WERI-Rb-1 (cell line): Measurements from ENCODE around the gene TSPAN13.

Experiments used
- DNase-seq: peaks from one replicate; pipeline ENCODE4 v3.0.0-alpha.2; 2020
- H3K27ac ChIP-seq: fragments of 250-450 bp; sonication (Bioruptor Pico); 2 replicates; pipeline ENCODE4 v1.5.1; 2020; ENCODE audit warnings: mild to moderate bottlenecking, moderate library complexity
- H3K27me3 ChIP-seq: fragments of 250-450 bp; sonication (Bioruptor Pico); 2 replicates; pipeline ENCODE4 v1.5.1; 2021; ENCODE audit warnings: mild to moderate bottlenecking, low read depth, moderate library complexity; ENCODE audit not compliant: insufficient read depth, severe bottlenecking
- H3K36me3 ChIP-seq: fragments of 250-450 bp; sonication (Bioruptor Pico); 2 replicates; pipeline ENCODE4 v1.5.1; 2020; ENCODE audit warnings: mild to moderate bottlenecking, moderate library complexity
- H3K4me3 ChIP-seq: 2 replicates; pipeline ENCODE4 v1.5.1; 2011; ENCODE audit warnings: low read depth, mild to moderate bottlenecking, control low read depth, low read length
- H3K9me3 ChIP-seq: fragments of 250-450 bp; sonication (Bioruptor Pico); 2 replicates; pipeline ENCODE4 v1.5.1; 2021; ENCODE audit warnings: mild to moderate bottlenecking, moderate library complexity; ENCODE audit not compliant: severe bottlenecking
- CTCF ChIP-seq: IDR thresholded peaks from 2 replicates; pipeline ENCODE4 v1.5.1; 2011; ENCODE audit warnings: low read depth, mild to moderate bottlenecking, control low read depth, inconsistent platforms, low read length

TSPAN13 gene

GRCh38 chr7:16726189-16726588 is 27.4 kb upstream of the TSPAN13 start:
- no peaks in the 10 kb centered on the region for H3K9me3 ChIP-seq
- H3K4me3 ChIP-seq: no peak overlapping the region
- no peaks in the 10 kb centered on the region for H3K36me3 ChIP-seq
- H3K27me3 ChIP-seq: no peaks in the 10 kb centered on the region
- TF ChIP-seq CTCF: no peak
- no peak overlapping the region for H3K27ac ChIP-seq
- no peak for DNase-seq

- TF ChIP-seq CTCF: no peak
- Histone ChIP-seq H3K9me3 (no peaks in the 10 kb centered on the region), H3K36me3 (no peaks in the 10 kb centered on the region), H3K4me3 (no peak overlapping the region), H3K27me3 (no peaks in the 10 kb centered on the region), H3K27ac (no peak overlapping the region)
- no peak for DNase-seq
These were observed 25.8 kb upstream of the TSPAN13 start for GRCh38 chr7:16727736-16728135.

GRCh38 chr7:16728811-16729210 is 24.7 kb upstream of the TSPAN13 start:
- H3K9me3 ChIP-seq: no peaks in the 10 kb centered on the region
- DNase-seq: no peak
- no peak overlapping the region for H3K27ac ChIP-seq
- no peaks in the 10 kb centered on the region for H3K36me3 ChIP-seq
- no peaks in the 10 kb centered on the region for H3K27me3 ChIP-seq
- no peak for TF ChIP-seq CTCF
- H3K4me3 ChIP-seq: no peak overlapping the region

- no peak for DNase-seq
- no peak overlapping the region for H3K27ac ChIP-seq
- no peak for TF ChIP-seq CTCF
- no peaks in the 10 kb centered on the region for H3K36me3 ChIP-seq
- no peak overlapping the region for H3K4me3 ChIP-seq
- no peaks in the 10 kb centered on the region for H3K27me3 ChIP-seq
- H3K9me3 ChIP-seq: no peaks in the 10 kb centered on the region
These were observed 24.0 kb upstream of the TSPAN13 start for GRCh38 chr7:16729541-16729940.

GRCh38 chr7:16730937-16731336 is 22.6 kb upstream of the TSPAN13 start:
- TF ChIP-seq CTCF: no peak
- H3K27ac ChIP-seq: no peak overlapping the region
- no peaks in the 10 kb centered on the region for H3K27me3 ChIP-seq
- DNase-seq: no peak
- H3K9me3 ChIP-seq: no peaks in the 10 kb centered on the region
- no peaks in the 10 kb centered on the region for H3K36me3 ChIP-seq
- no peak overlapping the region for H3K4me3 ChIP-seq

- no peaks in the 10 kb centered on the region for H3K36me3 ChIP-seq
- H3K4me3 ChIP-seq: no peak overlapping the region
- no peaks in the 10 kb centered on the region for H3K9me3 ChIP-seq
- no peaks in the 10 kb centered on the region for H3K27me3 ChIP-seq
- no peak for DNase-seq
- TF ChIP-seq CTCF: no peak
- no peak overlapping the region for H3K27ac ChIP-seq
These were observed 20.7 kb upstream of the TSPAN13 start for GRCh38 chr7:16732828-16733227.
